Measurements from ENCODE around the gene AQR.
"Not testable (repeated sequence)": the region's sequence is repeated elsewhere in the genome, so short reads cannot be mapped to it uniquely, and the experiment has no call there.

AQR gene

DNA sequence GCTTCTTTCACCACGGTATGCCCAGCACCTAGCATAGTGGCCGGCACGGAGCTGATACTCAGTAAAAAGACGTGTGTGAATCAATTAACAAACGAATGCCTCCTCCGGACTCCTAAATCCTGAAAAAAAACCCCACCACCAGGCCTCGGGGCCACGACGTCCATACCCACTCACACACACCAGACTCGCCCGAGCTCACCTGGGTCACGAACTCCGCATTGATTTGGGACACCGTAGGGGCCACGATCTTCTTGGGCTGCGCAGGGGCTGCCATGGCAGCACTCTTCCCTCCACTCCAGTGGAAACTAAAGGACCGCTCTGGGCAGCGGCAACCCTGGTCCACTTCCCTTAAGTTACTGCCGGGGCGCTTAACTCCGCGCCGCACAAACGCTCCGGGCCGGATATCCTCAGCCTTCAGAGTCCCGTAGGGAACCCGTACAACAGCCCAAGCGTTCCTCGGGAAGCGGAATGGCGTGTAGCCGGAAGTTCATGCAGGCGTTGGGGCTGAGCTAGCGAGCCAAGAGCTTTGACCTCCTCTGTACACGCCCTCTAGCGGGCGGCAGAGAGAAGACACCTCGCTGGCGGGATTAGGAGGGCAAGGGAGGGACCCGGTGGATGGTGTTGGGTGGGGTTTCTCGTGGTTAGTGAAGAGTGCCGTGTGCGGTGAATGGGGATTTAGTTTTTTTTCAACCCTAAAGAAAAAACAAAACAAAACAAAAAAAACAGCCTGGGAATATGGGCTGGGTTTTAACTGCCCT is at the start of gene AQR:
Gene AQR (minus strand): TSS at position 403 of the 758 bp plus-strand sequence. CDS start 129 bp downstream, at position 274.
- DNase-seq (ENCODE audit: low read depth in 2 of 2), result peak; percentile 80 to 81

DNA sequence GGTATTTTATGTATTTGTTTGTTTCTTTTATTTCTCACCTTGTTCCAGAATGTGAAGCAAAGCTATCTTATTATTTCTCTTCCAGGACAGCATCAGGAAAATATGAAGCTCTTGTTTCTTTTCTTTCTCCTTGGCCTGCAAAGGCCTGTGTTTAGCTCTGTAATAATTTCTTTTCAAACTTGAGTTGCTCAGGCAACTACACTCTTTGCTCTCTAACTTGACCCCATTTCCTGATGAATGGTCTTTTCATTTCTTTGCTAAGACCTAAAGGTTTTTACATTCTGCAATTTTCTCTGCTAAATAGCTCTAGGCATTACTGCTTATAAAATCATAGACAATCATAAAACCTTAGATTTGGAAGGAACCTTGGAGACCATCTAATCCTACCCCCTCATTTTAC is 44.7 kb upstream of the AQR start:
- DNase-seq (ENCODE audit: low read depth in 2 of 2), result no peak

DNA sequence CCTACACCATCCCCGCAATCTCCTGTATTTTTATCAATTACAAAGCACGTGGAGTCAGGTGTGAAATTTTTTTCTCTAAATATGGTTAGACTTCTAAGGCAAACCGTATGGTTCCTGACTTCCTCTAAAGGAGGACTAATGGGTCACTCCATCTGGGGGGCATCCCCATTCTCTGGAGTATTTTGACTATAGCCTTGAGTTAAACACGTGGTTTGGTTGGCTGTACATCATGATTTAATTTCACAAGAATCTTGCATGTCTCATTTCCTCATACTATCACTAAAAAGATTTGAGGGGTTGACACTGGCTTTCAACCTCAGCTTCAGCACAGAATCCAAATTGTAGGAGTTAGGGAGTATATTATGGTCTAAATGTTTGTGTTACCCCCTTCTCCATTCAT is 43.8 kb upstream of the AQR start:
- DNase-seq (ENCODE audit: low read depth in 2 of 2), result no peak

DNA sequence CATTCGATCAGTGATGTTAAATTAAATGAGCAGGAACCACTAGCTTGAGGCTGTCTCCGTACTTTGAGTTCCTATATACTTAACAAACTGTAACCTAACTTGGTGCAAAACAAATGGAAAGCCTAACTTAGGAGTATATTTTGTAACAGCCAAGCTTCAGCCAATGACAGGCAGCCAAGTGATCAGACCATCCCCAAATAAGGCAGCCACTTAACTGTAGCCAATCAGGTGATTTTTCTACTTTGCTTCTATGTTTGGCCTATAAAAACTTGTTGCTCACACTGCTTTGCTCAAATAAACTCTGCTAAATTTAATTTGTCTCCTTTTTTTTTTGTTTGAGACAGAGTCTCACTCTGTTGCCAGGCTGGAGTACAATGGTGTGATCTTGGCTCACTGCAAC is 37.9 kb upstream of the AQR start:
- no peak for DNase-seq (ENCODE audit: low read depth in 2 of 2)

DNA sequence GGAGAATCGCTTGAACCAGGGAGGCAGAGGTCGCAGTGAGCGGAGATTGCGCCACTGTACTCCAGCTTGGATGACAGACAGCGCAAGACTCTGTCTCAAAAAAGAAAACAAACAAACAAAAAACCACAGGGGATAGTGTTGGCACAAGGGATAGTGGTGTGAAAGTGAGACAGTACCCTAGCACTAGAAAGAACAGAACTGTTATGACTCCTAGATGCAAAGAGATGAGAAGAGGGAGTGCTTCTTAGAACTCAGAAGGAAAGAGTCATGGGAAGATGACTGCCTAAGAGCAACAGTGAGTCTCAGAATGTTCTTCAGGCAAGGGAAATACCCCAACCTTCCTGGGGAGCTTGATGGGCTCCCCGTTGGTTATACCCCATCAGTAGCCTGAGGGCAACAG is 36.4 kb upstream of the AQR start:
- no peak for DNase-seq (ENCODE audit: low read depth in 2 of 2)

DNA sequence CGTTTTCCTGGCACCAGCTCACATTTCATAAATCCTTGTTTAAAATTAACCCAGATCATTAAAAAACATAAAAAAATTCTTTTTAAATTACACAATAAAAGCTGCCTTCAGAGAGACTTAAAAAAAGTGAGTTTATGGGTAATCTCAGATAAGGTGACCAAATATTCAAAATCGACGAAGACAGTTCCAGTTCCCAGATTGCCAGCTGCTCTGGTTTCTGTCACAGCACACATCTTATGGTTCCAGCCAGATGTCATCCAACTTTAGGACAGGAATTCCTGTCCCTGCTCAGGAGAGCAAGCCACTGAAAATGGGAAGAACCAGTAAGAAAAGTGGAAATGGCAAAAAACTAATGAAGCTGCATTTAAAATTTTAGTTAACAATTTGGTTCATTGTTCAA is 34.4 kb upstream of the AQR start:
- DNase-seq (ENCODE audit: low read depth in 2 of 2), result no peak

DNA sequence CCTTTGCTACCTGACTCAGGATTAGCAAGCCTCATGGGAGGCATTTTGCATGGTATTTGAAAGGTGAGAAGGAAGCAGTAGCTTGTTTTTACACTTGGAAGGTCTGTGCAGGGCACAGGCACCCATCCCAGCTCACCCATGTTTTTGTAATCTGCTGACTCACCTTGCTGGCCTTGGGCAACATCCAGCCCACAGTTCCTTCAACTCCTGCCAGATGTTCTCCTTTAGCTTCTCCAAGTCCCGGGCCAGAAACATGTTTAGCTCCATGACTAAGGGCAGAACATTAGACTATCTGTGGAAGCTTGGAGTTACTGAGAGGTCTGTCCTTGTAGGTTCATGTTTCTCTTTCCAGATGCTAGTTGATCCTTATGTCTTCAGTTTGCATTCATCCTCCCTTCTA is 31.0 kb upstream of the AQR start:
- DNase-seq (ENCODE audit: low read depth in 2 of 2), result no peak

DNA sequence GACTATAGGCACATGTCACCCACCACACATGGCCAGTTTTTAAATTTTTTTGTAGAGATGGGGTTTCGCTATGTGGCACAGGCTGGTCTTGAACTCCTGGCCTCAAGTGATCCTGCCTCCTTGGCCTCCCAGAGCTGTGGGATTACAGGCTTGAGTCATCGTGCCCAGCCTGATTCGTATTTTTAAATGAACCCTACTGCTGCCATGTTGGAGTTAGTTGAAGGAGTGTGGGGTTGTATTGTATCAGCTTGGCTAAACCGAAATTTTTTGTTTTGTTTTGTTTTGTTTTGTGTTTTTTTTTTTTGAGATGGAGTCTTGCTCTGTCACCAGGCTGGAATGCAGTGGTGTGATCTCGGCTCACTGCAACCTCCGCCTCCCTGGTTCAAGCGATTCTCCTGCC is 30.4 kb upstream of the AQR start:
- DNase-seq (ENCODE audit: low read depth in 2 of 2), result no peak

DNA sequence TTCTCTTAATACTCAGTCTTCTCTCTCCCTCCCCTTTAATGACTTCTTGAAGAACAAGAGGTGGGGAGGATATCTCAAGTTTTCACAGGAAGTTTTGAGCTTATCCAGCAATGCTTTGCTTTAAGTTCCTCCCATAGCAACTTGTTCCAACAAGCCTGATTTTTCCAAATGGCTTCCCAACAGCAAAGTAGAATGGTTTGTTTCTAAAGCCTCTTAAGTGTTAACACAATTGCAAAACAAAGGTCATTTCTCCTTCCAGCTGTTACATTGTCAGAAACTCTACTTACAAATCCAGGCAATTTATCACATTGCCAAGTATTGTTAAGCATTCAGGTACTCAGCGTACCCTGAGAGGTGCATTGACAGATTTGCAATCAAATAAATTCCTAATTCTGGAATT is 25.4 kb upstream of the AQR start:
- DNase-seq (ENCODE audit: low read depth in 2 of 2), result no peak

DNA sequence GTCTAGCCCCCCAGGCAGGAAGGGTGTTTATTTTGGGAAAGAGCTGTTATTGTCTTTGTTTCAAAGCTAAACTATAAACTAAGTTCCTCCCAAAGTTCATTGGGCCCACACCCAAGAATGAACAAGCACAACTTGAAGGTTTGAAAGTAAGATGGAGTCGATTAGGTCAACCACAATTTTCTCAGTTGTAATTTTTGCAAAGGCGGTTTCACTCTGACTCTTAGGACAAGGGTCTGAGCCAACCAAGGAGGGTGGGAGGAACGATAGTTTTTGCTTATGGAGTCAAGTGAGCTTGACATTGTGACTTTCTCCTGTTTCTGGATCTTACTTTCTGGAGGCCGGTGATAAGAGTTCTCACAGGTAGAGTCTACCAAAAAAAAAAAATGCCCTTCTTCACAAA is 24.3 kb upstream of the AQR start:
- no peak for DNase-seq (ENCODE audit: low read depth in 2 of 2)

DNA sequence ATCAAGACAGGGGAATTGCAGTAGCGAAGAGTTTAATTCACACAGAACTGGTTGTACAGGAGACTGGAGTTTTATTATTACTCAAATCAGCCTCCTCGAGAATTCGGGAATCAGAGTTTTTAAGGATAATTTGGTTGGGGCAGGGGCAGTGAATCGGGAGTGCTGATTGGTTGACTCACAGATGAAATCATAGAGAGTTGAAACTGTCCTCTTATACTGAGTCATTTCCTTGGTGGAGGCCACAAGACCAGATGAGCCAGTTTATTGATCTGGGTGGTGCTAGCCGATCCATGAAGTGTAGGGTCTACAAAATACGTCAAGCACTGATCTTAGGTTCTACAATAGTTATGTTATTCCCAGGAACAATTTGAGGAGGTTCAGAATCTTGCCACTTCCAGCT is 23.9 kb upstream of the AQR start:
- DNase-seq (ENCODE audit: low read depth in 2 of 2), result no peak

DNA sequence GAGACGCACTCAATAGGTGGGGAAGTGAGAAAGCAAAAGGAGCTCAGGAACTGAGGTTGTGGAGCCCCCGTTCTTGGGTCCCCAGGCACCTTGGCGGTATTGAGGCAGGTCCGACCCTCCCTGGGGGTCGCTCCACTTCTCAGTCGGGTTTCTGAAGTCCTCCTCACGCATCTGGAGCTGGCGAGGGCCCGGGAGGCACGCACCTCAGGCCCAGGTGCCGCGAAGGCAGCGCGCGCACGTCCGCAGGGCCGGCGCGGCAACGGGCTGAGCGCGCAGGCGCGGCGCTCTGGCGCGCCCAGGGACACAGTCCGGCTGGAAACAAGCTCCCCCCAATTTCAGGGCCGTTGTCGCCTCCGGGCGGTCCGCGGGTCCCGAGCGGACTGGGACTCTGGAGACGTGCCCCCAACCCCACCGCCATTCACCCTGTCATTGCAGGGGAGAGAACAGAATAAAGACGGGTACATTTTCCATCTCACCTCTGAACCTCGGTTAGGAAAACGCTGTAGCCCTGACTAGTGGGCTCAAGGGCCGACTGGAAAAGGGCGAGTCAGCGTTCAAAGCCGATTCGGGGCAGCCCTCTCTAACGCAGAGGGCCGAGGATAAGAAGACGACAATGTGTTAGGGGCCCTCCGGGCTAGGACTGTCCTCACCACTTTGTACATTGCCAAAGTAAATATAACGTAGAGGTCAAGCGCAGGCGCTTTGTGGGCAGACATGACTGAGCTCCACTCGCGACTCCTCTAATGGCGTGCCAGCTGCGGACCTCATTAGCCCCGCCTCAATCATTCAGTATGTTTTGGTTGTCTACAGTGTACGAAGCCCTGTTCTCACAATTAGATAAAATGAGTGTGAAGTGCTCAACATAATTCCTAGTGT is 18.7 kb upstream of the AQR start, which contains the start of gene ZNF770:
Gene ZNF770 (minus strand): TSS at position 261 of the 876 bp plus-strand sequence. CDS start 4,853 bp downstream, outside the sequence.
- peak; percentile 62 to 65 for DNase-seq (ENCODE audit: low read depth in 2 of 2)

DNA sequence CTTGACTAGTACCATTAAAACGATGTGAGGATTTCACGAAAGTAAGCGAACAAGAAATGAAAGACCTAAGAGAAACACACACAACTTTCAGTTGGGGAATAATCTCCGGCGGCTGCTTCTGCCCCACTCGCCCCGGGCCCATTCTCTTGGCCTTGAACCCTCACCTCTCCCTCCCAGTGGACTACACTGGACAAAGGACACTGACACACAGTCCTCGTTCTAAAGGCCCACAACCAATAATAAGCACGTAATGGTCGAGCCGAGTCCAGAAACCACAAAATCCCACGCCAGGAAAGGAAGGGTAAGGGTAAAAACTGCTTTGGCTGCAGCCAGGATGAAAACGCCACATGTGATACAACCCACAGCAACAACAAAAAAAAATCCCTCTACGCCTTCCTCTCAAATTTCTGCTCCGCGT is 18.1 kb upstream of the AQR start:
- no peak for DNase-seq (ENCODE audit: low read depth in 2 of 2)

DNA sequence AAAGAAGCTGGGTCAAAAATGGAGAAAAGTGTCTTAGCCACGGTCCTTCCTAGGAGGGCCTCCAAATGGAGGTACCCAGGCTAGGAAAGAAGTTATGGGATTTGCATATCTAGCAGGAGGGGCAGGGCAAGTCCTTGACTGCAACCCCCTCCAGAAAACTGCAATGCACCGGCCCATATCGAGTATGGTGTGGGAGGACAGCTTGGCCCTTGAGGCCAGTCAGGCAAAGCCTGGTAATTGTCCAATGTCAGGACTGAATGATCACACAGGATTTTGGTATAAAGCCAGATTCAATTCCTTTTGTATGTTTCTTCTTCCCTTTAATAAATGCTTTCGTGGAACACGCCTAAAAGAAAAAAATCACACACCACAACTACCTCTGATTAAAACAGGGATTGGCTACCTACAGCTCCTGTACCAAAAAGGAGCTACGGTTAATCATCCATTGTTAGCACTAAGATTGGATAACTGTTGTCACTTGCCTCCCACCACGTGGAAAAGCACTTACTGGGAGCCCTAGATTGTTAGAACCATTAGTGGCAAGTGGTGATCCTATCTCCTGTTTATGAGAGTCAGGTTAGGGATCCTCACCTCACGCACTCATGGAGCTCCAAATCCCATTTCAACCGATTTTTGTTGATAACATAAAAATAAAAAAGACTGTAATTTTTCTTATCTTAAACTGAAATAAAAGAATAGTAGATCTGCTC is 17.4 kb upstream of the AQR start:
- DNase-seq (ENCODE audit: low read depth in 2 of 2), result no peak

DNA sequence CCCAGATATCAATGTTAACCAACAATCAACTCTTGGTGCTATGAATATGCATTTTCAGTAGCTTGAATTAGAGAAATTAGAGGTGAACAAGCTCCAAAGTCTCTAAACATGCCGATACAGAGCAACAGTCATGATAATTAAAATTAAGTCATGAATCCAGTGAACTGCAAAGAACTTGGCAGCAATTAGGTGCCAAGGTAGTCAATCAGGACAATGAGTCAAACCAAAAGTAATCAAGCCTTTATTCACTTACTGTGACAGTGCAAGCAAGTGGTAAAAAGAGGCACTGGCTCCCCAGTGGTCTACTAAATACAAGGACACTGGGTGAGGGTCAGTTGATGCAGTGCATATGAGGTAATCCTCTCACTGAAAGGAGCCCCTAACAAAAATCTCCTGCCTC is 16.8 kb upstream of the AQR start:
- no peak for DNase-seq (ENCODE audit: low read depth in 2 of 2)

DNA sequence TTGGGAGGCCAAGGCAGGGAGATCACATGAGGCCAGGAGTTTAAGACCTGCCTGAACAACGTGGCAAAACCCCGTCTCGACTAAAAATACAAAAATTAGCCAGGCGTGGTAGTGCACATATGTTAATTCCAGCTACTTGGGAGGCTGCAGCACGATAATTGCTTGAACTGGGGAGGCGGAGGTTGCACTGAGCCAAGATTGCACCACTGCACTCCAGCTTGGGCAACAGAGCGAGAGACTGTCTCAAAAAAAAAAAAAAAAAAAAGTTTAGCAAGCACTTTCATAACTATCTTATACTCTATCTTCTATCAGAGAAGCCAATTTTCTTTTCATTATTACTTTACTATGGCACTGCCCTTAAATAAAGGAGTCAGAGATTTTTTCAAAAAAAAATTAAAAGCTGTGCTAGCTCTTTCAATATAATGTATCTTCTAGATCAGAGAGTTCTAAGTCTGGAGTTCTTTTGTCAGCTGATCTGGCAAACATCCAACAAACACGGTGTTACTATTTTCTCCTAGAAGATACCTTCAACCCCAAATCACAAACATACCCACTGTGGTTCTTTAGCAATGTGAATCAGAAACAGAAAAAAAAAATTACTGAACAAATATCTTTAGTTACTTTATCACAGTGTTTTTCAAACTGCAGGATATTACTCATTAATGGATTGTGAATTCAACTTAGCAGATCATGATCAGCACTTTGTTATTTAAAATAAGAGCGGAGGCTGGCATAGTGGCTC is 15.5 kb upstream of the AQR start:
- DNase-seq (ENCODE audit: low read depth in 2 of 2), result no peak

DNA sequence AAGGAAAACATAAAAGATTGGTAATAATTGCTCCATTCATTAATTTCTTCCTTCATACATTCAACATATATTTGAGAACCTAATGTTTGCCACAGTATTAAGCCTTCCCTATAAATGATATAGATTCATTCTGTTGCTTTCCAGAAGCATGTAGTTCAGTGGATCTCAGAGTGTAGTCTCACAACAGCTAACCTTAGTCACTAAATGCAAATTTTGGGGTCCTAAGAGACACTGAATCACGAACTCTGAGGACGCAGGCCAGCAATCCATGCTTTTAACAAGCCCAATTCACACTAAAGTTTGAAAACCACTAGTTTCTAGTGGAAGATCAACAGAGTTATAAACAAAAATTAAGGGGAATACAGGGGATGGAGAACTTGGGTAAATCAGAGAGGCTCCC is 7.2 kb upstream of the AQR start:
- no peak for DNase-seq (ENCODE audit: low read depth in 2 of 2)

DNA sequence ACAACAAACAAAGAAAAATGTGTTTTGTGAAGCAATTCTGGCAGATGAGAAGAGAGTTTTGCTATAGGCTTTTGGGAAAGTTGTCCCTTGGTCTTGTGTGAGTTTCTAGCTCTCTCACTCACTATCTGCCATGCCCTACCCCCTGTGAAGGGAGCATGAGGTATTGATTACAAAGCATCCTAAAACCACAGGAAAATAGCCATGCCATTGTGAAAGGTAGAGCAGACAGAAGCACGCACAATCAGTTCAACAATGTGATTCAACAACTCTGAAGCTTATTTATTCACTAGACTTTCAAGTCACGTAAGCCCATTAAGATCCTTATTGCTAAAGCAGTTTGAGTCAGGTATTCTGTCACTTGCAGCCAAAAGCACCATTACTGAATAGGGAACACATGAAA is 6.5 kb upstream of the AQR start:
- no peak for DNase-seq (ENCODE audit: low read depth in 2 of 2)

DNA sequence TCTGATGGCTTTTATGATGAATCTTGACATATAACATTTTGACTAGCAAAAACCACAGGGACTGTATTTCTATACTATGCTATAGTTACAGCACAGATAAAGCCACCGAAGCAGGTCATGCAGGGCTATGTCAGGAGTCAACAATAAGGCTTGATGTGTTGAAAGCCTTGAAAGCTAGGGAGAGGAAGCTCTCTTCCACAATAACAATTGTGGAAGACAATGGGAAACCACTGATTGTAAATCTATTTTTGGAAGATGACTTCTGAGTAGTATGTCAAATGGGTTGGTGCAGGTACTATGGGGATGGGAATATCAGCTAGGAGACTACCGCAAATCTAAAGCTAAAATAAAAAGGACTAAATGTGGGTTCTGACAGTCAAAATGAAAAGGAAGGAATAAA is 4.0 kb upstream of the AQR start:
- no peak for DNase-seq (ENCODE audit: low read depth in 2 of 2)

DNA sequence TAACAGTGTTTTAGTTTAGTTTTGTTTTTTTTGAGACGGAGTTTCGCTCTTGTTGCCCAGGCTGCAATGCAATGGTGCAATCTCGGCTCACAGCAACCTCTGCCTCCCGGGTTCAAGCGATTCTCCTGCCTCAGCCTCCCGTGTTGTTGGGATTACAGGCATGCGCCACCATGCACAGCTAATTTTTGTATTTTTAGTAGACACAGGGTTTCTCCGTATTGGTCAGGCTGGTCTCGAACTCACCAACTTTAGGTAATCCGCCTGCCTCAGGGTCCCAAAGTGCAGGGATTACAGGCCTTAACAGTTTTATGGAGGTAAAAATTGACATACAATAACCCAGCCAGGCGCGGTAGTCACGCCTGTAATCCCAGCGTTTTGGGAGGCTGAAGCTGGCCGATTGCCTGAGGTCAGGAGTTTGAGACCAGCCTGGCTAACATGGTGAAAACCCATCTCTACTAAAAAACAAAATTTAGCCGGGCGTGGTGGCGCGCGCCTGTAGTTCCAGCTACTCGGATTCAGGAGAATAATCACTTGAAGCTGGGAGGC is 629 bp upstream of the AQR start:
- not testable (repeated sequence) for DNase-seq (ENCODE audit: low read depth in 2 of 2)

DNA sequence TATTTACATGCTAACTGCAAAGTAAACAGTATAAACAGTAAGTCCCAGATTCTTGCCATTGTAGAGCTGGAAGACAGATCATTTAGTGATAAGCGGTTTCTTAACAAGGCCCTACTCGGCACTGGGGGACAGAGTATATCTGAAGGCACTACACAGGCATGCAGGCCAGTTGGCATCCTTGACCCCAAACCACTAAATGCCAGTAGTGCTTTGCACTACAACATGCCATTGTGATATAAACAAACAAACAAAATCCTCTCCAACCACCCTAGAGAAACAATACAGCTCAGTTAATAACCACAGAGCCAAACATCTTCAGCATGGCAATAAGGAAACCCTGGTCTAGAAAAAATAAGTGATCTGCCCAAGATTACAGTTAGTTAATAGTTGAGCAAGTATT is 5.3 kb downstream of the AQR start:
- DNase-seq (ENCODE audit: low read depth in 2 of 2), result no peak
